GM23338 (cell line): ENCODE data around the gene CHN2. TPM values are rescaled to one million over a fixed set of nuclear protein-coding genes. Genes with fewer than 3 reads are reported as not detected.

Source experiments
- ATAC-seq: fragments of 200-7000 bp; cut with Tn5 transposase; 3 replicates; pipeline ENCODE4 v1.9.1; 2020
- DNase-seq: peaks from one replicate; pipeline ENCODE4 v3.0.0-alpha.2; 2015; ENCODE audit warnings: low spot score
- H2AFZ ChIP-seq: fragments of 200-600 bp; sonication (generic); 2 replicates; pipeline ENCODE4 v1.8.0; 2016; ENCODE audit warnings: antibody characterized with exemption, mild to moderate bottlenecking, moderate library complexity
- H3F3A ChIP-seq: fragments of 200-600 bp; sonication (generic); replicated peaks from 2 replicates; pipeline ENCODE4 v1.8.0; 2017; ENCODE audit warnings: antibody characterized with exemption, mixed run types, low read depth
- H3K27ac ChIP-seq: fragments of 200-600 bp; sonication (generic); 2 replicates; pipeline ENCODE4 v1.6.1; 2016; ENCODE audit warnings: low read depth
- H3K27me3 ChIP-seq: fragments of 200-600 bp; sonication (generic); 2 replicates; pipeline ENCODE4 v1.8.0; 2016; ENCODE audit warnings: mild to moderate bottlenecking, mixed run types, moderate library complexity; ENCODE audit not compliant: insufficient read depth
- H3K36me3 ChIP-seq: fragments of 200-600 bp; sonication (generic); 2 replicates; pipeline ENCODE4 v1.8.0; 2016; ENCODE audit warnings: mild to moderate bottlenecking; ENCODE audit not compliant: insufficient read depth
- H3K4me1 ChIP-seq: fragments of 200-600 bp; sonication (generic); 2 replicates; pipeline ENCODE4 v1.8.0; 2016; ENCODE audit warnings: mild to moderate bottlenecking, moderate library complexity; ENCODE audit not compliant: insufficient read depth
- H3K4me2 ChIP-seq: fragments of 200-600 bp; sonication (generic); 2 replicates; pipeline ENCODE4 v1.7.1; 2017; ENCODE audit warnings: mixed run types
- H3K4me3 ChIP-seq: fragments of 200-600 bp; sonication (generic); 2 replicates; pipeline ENCODE4 v1.6.1; 2016; ENCODE audit warnings: mixed run types
- H3K79me2 ChIP-seq: fragments of 200-600 bp; sonication (generic); replicated peaks from 2 replicates; pipeline ENCODE4 v1.8.0; 2017; ENCODE audit warnings: mild to moderate bottlenecking; ENCODE audit not compliant: insufficient read depth
- H3K9me2 ChIP-seq: fragments of 200-600 bp; sonication (generic); 2 replicates; pipeline ENCODE4 v1.8.0; 2017; ENCODE audit not compliant: insufficient read depth
- H4K20me1 ChIP-seq: fragments of 200-600 bp; sonication (generic); replicated peaks from 2 replicates; pipeline ENCODE4 v1.8.0; 2017; ENCODE audit warnings: mild to moderate bottlenecking; ENCODE audit not compliant: insufficient read depth
- H3K27ac Mint-ChIP-seq: 2 replicates; pipeline ENCODE4 v1.8.0; 2020; ENCODE audit warnings: inconsistent platforms, mild to moderate bottlenecking, moderate library complexity, mixed read lengths
- H3K27me3 Mint-ChIP-seq: 3 replicates; pipeline ENCODE4 v1.8.0; 2022; ENCODE audit warnings: low read depth, mild to moderate bottlenecking, moderate library complexity, mixed read lengths, inconsistent platforms; ENCODE audit not compliant: insufficient read depth, poor library complexity
- H3K36me3 Mint-ChIP-seq: 3 replicates; pipeline ENCODE4 v1.8.0; 2021; ENCODE audit warnings: low read depth, mild to moderate bottlenecking, inconsistent platforms, moderate library complexity, mixed read lengths
- H3K4me1 Mint-ChIP-seq: 3 replicates; pipeline ENCODE4 v1.8.0; 2020; ENCODE audit warnings: mild to moderate bottlenecking, inconsistent platforms, mixed read lengths
- H3K4me3 Mint-ChIP-seq: 3 replicates; pipeline ENCODE4 v1.8.0; 2021; ENCODE audit warnings: moderate library complexity, mild to moderate bottlenecking, inconsistent platforms, mixed read lengths
- H3K9me3 Mint-ChIP-seq: 3 replicates; pipeline ENCODE4 v1.8.0; 2020; ENCODE audit warnings: moderate library complexity, mild to moderate bottlenecking, inconsistent platforms, mixed read lengths
- CREB1 ChIP-seq: fragments of 250-450 bp; sonication (Bioruptor Pico); IDR thresholded peaks from 2 replicates; pipeline ENCODE4 v1.5.0; 2020; ENCODE audit warnings: low read depth, mild to moderate bottlenecking, moderate library complexity
- EZH2 ChIP-seq: fragments of 200-600 bp; sonication (generic); IDR thresholded peaks from one replicate; pipeline ENCODE4 v1.8.0; 2017; ENCODE audit warnings: antibody characterized with exemption, mild to moderate bottlenecking, low read depth; ENCODE audit not compliant: unreplicated experiment
- JUNB ChIP-seq: IDR thresholded peaks from one replicate; pipeline ENCODE4 v1.6.1; 2016; ENCODE audit warnings: antibody characterized with exemption; ENCODE audit not compliant: unreplicated experiment
- NANOG ChIP-seq: IDR thresholded peaks from 2 replicates; pipeline ENCODE4 v1.6.1; 2016; ENCODE audit warnings: antibody characterized with exemption, borderline replicate concordance
- POLR2AphosphoS5 ChIP-seq: IDR thresholded peaks from 2 replicates; pipeline ENCODE4 v1.6.1; 2016; ENCODE audit warnings: antibody characterized with exemption, low read depth
- STAT1 ChIP-seq: IDR thresholded peaks from one replicate; pipeline ENCODE4 v1.6.1; 2016; ENCODE audit warnings: antibody characterized with exemption; ENCODE audit not compliant: unreplicated experiment
- ZNF114 ChIP-seq: fragments of 250-450 bp; sonication (Bioruptor Pico); IDR thresholded peaks from 2 replicates; pipeline ENCODE4 v1.5.0; 2020; ENCODE audit warnings: mild to moderate bottlenecking, moderate library complexity
- polyA plus RNA-seq: library from polyadenylated mRNA; unstranded; fragments of >200 nt; fragmentation: Nextera tagmentation; extraction: Ambion mirVana; gene quantifications from 2 replicates; pipeline ENCODE4 v1.2.1, GENCODE V29; 2016
- total RNA-seq: library from RNA; depleted of rRNA; stranded (reverse); fragments of >200 nt; shearing (Covaris generic); gene quantifications from 2 replicates; pipeline ENCODE4 v1.2.3, GENCODE V29; 2014
- TF ChIP-seq, protein P1 (sequence below), 2 experiments: fragments of 200-600 bp in 1 of 2; sonication (generic) in 1 of 2; conservative IDR thresholded peaks; 2 replicates each; pipeline versions ENCODE4 v1.5.1 to v1.6.1; 2016 to 2017; ENCODE audit warnings: antibody characterized with exemption in 2 of 2, low read depth in 2 of 2, mild to moderate bottlenecking in 2 of 2, moderate library complexity in 1 of 2
- TF ChIP-seq, protein P2 (sequence below): IDR thresholded peaks from one replicate; pipeline ENCODE4 v1.6.1; 2018; ENCODE audit warnings: antibody characterized with exemption; ENCODE audit not compliant: unreplicated experiment

Gene CHN2
- total and polyA plus RNA-seq, 2 experiments from 2014 or later: 6.1 to 7.5 TPM

GRCh38 chr7:29228289-29229011 lies 33.9 kb downstream of the CHN2 start (continued):
- TF ChIP-seq, protein P1, sequence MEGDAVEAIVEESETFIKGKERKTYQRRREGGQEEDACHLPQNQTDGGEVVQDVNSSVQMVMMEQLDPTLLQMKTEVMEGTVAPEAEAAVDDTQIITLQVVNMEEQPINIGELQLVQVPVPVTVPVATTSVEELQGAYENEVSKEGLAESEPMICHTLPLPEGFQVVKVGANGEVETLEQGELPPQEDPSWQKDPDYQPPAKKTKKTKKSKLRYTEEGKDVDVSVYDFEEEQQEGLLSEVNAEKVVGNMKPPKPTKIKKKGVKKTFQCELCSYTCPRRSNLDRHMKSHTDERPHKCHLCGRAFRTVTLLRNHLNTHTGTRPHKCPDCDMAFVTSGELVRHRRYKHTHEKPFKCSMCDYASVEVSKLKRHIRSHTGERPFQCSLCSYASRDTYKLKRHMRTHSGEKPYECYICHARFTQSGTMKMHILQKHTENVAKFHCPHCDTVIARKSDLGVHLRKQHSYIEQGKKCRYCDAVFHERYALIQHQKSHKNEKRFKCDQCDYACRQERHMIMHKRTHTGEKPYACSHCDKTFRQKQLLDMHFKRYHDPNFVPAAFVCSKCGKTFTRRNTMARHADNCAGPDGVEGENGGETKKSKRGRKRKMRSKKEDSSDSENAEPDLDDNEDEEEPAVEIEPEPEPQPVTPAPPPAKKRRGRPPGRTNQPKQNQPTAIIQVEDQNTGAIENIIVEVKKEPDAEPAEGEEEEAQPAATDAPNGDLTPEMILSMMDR (conservative IDR thresholded peaks at IDR 0.05; ENCODE audit: low read depth in 2 of 2): no peak
- TF ChIP-seq, protein P2, sequence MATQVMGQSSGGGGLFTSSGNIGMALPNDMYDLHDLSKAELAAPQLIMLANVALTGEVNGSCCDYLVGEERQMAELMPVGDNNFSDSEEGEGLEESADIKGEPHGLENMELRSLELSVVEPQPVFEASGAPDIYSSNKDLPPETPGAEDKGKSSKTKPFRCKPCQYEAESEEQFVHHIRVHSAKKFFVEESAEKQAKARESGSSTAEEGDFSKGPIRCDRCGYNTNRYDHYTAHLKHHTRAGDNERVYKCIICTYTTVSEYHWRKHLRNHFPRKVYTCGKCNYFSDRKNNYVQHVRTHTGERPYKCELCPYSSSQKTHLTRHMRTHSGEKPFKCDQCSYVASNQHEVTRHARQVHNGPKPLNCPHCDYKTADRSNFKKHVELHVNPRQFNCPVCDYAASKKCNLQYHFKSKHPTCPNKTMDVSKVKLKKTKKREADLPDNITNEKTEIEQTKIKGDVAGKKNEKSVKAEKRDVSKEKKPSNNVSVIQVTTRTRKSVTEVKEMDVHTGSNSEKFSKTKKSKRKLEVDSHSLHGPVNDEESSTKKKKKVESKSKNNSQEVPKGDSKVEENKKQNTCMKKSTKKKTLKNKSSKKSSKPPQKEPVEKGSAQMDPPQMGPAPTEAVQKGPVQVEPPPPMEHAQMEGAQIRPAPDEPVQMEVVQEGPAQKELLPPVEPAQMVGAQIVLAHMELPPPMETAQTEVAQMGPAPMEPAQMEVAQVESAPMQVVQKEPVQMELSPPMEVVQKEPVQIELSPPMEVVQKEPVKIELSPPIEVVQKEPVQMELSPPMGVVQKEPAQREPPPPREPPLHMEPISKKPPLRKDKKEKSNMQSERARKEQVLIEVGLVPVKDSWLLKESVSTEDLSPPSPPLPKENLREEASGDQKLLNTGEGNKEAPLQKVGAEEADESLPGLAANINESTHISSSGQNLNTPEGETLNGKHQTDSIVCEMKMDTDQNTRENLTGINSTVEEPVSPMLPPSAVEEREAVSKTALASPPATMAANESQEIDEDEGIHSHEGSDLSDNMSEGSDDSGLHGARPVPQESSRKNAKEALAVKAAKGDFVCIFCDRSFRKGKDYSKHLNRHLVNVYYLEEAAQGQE: no peak

DNA sequence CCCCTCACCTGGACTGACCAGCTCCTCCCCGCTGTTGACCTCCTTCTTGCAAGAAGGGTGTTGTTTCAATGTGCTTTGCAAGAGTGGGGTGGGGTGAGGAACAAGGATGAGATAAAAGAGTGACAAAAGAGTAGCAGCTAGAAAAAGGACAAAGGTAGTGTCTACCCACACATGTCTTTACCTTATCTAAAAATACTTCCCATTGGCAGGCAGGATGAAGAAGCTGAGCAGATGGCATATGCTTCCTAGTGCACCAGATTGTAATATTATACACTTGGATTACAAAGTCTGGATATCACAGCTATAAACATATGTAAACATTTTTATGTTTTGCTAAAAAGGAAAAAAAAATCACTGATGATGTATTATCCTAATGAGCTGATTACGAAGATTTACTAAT lies 34.5 kb downstream of the CHN2 start:
- no peaks in the 10 kb centered on the region for H4K20me1 ChIP-seq
- peaks cover 8% of the 10 kb centered on the region; the same call in 1 of the 2 replicates for H3K4me1 ChIP-seq
- no peak overlapping the region for H3K4me2 ChIP-seq
- H3K27me3 Mint-ChIP-seq: peaks cover 5% of the 10 kb centered on the region
- H3F3A ChIP-seq: no peaks in the 10 kb centered on the region
- no peak overlapping the region for H3K4me3 ChIP-seq
- H3K36me3 ChIP-seq: no peaks in the 10 kb centered on the region
- H2AFZ ChIP-seq: no peak overlapping the region
- no peak overlapping the region for H3K27ac ChIP-seq
- no peak overlapping the region for H3K27ac Mint-ChIP-seq
- H3K36me3 Mint-ChIP-seq: no peaks in the 10 kb centered on the region
- DNase-seq (no peak), ATAC-seq (no peak)
- H3K4me1 Mint-ChIP-seq: peaks cover 15% of the 10 kb centered on the region
- H3K9me3 Mint-ChIP-seq: no peaks in the 10 kb centered on the region
- no peaks in the 10 kb centered on the region for H3K9me2 ChIP-seq
- no peaks in the 10 kb centered on the region for H3K79me2 ChIP-seq
- H3K4me3 Mint-ChIP-seq: no peak overlapping the region
- no peaks in the 10 kb centered on the region for H3K27me3 ChIP-seq
- no peak for TF ChIP-seq STAT1
- TF ChIP-seq NANOG: no peak
- no peak for TF ChIP-seq CREB1 (CRISPR knock-in tag)
- no peak for TF ChIP-seq JUNB
- TF ChIP-seq ZNF114 (CRISPR knock-in tag): no peak
- no peak for TF ChIP-seq POLR2AphosphoS5
- TF ChIP-seq, protein P2: no peak
- TF ChIP-seq, protein P1 (conservative IDR thresholded peaks at IDR 0.05; ENCODE audit: low read depth in 2 of 2): no peak
- TF ChIP-seq EZH2: no peak
